ENCODE data around the gene ADAMTS12.

- no peak for TF ChIP-seq EZH2 (IDR thresholded peaks at IDR 0.05; ENCODE audit: insufficient read depth, poor library complexity, severe bottlenecking)
- no peak for TF ChIP-seq EZH2phosphoT487 (IDR thresholded peaks at IDR 0.05; ENCODE audit: insufficient read depth, low read depth)
Measured at GRCh38 chr5:33934176-33934575, 42.4 kb upstream of the ADAMTS12 start.

Measured in GM23248 (cell line).